GM21786 (cell line): Measurements from ENCODE around the gene DOCK2.

ENCODE experiments used
- ATAC-seq: cut with Tn5 transposase; IDR thresholded peaks from one replicate; pipeline ENCODE4 v1.9.1; 2021; ENCODE audit not compliant: unreplicated experiment

The DOCK2 gene

DNA sequence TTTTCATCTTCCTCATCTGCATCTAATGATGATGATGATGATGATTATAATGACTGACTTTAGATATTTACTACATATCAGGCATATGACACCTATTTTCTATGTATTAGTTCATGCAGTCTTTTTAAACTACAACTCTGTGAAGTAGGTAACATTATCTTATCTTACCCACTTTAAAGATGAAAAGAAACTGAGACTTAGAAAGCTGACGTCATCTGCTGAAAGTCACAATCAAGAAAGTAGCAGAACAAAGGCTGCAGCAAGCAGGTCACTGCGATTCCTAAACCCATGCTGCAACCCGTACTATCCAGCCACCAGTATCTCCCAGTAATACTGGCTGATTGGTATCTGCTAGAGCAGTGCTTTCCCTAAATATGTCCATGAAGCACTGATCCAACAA is 383.3 kb downstream of the DOCK2 start:
- ATAC-seq: no peak

DNA sequence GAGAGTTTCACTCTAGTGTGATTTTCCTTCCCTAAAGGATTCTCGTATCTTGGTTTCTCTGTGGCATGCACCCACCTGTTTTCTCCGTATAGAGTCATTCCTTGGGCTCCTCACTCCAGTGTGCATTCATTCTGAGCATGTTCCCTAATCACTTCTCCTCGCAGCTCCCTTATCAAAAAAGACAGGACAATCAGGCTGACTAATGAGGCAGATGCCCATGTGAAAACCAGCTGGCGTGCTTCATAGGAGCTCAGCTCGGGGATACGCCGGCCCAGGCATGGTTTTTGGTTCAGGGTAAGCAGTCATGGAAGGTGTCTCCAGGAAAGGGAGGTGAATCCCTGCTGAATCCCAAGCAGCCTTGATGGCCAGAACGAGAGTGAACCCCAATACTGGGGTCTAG is 384.4 kb downstream of the DOCK2 start:
- ATAC-seq: no peak

DNA sequence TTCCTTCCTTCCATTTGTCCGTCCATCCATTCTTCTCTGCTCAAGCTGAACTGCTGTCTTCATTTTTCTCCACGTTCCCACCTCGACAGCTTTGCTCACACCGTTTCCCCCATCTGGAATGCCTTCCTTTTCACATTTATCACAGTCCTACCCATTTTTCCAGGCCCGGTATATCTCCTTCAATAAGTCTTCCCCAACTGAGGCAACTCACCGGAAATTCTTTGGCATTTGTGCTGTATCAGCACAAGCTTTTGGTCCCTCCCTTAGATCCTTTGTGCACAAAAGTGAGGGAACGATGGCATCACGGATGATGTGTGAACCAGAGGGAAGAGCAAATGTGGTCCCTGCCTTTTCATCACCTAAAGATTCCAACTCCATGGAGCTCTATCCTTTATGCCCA is 388.8 kb downstream of the DOCK2 start:
- ATAC-seq: no peak

DNA sequence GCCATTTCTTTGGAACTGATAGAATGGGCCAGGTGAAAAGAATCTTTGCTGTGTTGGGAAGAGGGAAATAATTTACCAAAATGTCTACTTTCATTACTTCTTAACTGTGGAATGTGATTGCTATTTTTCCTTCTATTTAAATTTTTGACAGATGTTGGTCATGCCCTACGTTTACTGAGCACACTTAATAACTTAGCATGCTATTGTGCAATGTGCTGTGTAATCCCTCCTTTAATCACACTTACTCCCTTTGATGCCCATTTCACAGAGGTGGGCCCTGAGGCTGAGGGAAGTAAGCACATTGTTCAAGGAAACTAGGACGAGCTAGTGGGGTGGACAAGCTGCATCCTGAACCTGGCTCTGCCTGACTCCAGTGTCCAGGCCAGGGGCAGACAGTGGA is 391.0 kb downstream of the DOCK2 start:
- ATAC-seq: no peak

DNA sequence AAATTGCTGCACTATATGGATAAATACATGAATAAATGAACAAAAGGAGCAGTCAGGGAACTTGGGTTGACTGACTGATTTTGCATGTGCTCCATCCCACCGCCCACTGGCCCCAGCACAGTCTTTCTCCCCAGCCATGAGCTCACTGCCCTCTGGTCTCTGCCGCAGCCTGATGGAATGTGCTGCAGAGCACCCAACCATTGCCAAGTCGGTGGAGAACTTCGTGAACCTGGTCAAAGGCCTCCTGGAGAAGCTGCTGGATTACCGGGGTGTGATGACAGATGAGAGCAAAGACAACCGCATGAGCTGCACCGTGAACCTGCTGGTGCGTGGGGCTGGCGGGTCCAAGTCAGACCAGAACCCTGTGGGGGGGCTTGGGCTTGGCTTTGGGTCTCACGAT is 397.2 kb downstream of the DOCK2 start:
- no peak for ATAC-seq

DNA sequence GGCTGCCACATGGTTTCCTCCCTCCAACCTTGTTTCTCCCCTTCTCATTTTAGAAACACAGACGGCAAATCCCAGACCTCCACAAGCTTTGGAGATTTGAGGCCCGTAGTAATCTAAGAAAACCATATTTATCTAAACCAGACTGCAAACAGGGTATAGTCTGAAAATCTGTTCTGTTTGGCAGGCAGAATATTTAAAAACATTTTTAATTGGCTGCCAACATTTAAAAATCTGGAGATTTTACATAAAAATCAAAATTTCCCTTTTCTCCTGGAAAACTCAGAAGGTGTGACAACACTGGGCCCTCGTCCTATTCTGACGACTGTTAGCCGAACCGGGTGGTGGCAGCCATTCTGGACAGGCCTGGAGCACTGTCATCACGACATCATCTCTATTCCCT is 401.2 kb downstream of the DOCK2 start:
- no peak for ATAC-seq

DNA sequence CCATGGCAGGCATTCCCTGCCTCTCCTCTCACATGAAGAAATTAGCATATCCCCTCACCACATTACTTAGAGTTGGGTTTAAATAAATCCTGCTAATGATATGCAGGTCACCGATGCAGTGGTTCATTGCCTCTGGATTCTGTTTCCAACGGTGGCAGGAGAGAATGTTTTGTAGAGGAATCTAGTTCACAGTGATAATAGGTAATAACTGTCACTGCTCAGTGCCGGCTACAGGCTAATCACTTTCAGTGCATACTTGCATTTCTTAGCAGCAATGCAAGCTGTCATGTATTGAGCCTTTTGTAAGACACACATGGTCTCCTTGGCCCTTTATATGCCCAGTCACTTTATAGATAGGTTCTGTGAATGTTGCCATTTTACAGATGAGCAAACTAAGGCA is 402.8 kb downstream of the DOCK2 start:
- ATAC-seq: no peak

DNA sequence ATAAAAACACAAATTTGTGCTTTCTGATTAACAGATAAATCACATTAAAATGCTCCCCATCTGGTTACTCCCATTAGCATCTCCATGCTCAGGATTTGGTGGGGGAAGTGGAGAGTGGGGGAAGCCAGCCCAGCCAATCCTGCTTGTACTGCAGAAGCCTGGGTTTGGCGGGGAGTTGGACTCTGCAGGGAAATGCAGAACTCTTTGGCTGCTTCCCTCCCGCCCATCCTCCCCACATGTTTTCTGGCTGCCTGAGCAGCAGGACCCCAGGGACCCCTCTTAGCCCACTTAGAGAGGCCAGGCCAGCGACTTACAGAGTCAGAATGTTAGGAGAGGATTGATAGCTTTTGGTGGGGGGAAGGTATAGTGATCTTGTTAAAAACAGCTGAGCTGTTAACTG is 409.2 kb downstream of the DOCK2 start:
- no peak for ATAC-seq

DNA sequence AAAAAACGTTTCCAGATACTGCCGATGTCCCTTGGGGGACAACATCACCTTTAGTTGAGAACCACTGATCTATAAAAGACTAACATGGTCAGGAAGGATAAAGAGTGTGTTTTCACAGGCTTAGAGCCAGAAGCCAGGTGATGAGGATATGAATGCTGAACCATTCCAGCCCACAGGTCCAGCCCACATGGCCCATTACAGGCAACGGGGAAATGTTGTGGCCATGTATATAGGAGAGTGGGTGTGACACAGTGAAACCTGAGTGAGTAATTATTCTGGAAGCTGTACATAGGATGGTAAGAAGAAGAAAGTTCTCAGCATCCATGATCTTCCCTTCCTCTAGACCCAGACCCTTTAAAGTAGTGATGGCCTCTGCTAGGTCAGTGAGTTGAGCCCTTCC is 412.6 kb downstream of the DOCK2 start:
- no peak for ATAC-seq

DNA sequence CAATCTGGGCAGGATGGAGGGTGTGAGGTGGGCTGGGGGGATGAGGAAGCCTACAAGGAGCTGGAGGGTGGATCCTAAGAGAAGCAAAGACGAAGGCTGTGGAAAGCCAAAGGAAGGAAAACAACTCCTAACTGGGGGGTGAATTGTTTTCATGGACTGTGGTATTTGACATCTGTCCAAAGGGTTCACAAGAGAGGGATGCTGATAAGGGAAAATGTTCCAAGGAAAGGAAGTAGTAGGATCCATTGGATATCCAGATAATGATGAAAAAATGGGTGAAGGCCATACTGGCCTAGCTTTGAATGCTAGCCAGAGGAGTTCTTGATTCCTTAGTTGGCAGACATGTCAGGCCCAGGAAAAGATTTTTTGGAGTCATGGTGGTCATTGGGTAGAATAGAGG is 416.8 kb downstream of the DOCK2 start:
- no peak for ATAC-seq

DNA sequence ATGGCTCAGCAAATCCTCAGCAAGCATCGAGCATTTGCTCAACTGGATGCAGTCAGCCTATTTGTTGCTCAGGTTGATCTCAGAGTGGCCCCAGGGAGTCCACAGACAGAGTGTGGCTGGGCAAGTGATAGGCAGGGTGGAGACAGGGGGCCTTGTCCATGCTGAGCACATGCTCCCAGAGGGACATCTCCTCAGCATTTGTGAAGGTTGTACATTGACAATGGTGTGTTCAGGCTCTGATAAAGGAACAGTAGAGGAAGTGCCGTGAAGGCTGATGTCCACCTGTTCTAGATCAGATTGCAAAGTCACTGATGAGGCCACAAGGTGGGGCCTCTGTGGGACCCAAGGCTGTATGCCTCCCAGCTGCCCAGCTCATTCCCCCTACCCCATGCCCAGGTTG is 418.5 kb downstream of the DOCK2 start:
- ATAC-seq: no peak

DNA sequence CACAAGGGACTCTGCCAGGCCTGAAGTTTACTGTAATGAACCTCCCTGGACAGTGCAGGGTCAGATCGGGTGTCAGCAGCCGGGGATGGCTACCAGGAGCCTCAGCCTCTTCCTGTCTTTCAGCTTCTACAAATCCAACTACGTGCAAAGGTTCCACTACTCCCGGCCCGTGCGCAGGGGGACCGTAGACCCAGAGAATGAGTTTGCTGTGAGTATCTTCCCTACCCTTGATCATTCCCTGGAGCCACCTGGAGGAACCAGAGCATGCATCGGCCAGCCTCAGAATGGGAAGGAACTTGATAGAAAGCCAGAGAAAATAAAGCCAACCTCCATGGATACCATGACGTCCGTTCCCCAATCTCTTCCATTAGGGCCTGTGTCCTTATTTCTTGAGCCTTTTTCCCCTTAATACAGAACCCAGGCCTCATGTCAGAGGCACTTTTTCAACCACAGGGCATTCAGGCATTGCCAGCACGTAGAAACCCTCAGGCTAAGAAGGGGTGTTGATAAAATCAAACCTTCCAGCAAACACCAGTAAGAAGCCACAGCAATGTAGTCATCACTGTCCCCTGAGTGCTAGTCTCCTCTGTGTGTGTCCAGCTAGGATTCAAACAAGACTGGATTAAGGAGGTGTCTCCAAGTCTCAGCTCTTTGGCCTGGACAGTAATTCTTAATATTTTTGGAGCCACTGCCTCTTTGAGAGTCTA is 419.6 kb downstream of the DOCK2 start:
- no peak for ATAC-seq

DNA sequence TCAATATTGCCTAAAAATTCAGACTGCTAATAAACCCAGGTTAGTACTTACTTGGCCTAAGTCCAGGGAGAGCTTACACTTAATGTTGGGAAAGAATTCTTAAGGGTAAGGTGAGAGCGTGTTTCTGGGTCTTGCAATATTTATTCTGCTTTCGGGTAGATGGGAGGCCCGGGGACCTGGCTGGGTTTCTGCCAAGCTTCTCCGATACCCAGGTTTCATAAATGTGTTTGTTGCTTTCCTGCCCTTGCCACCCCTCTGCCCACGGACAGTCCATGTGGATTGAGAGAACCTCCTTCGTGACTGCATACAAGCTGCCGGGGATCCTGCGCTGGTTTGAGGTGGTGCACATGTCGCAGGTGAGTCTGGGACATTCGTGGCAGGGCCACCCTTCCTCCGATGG is 420.2 kb downstream of the DOCK2 start:
- ATAC-seq: no peak

DNA sequence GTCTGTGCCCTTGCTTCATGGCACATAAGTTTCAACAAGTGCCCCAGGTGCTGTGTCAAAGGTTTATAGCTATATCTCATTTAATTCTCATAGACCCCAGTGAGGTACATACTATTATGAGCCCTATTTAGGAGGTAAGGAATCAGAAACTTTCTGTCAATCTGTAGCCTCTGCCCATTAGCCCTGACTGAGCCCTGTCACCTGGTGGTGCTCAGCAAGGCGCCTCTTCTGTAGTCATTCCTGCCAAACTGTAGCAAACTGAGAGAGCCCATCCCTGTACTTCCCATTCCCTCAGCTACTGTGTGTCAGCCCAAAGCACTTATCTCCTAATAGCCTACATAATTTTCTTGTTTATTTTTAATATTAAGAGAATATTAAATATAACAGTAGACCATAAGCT is 422.1 kb downstream of the DOCK2 start:
- ATAC-seq: no peak

DNA sequence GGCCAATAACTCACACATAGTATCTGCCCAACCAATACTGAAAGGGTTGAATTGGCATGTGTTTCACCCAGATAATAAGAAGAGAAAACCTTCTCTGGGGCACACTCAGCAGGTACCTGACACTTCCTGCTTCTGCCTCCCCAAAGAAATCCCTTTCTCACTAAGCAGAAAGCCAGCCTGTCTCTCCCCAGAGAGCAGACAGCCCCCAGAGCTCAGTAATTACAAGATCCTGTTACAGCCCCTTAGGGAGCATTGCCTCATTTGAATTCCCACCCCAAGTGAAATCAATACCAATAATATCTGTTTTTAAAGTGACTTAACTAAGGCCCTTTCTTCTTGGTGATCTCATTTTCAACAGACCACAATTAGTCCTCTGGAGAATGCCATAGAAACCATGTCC is 430.1 kb downstream of the DOCK2 start:
- ATAC-seq: peak; percentile 55

DNA sequence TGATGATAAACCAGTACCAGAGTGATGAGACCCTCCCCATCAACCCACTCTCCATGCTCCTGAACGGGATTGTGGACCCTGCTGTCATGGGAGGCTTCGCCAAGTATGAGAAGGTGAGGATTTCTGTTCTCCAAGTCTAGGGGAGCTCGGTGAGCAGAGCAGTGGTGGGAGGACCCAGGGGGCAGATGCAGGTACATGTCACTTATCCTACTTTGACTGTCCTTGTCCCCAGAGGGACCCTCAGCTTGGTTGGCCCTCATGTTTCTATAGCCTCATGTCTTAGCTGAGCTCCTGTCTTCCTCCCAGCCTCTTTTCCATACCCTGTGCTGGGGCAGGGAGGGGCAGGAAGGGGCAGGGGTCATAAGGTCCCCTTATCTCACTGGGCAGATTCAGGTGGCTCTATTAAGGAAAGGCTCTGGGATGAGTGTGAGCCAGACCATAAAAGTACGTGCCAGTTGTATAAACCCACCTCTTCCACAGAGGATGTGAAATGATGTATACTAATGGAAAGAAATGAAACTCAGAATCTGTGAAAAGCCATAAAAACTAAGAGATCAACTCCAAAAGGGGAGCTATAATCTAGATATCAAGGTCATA is 430.6 kb downstream of the DOCK2 start:
- ATAC-seq: no peak

DNA sequence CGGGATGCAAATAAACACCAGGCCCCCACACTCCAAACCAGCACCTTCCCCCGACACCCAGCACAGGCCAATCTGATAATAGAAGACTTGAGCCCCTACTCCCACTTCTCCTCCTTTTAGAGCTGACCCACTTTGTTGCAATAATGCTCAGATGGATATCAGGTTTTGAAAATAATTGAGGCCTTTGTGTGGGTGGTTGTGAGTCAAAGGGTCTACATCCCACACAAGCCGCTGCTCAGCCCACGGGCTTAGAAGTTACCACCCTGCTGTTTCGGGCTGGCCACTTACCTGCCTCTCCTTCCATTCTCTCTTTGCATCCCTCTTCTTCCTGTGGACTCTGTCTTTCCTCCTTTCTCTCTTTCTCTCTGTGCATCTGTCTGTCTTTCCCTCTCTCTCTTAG is 432.4 kb downstream of the DOCK2 start:
- ATAC-seq: no peak

DNA sequence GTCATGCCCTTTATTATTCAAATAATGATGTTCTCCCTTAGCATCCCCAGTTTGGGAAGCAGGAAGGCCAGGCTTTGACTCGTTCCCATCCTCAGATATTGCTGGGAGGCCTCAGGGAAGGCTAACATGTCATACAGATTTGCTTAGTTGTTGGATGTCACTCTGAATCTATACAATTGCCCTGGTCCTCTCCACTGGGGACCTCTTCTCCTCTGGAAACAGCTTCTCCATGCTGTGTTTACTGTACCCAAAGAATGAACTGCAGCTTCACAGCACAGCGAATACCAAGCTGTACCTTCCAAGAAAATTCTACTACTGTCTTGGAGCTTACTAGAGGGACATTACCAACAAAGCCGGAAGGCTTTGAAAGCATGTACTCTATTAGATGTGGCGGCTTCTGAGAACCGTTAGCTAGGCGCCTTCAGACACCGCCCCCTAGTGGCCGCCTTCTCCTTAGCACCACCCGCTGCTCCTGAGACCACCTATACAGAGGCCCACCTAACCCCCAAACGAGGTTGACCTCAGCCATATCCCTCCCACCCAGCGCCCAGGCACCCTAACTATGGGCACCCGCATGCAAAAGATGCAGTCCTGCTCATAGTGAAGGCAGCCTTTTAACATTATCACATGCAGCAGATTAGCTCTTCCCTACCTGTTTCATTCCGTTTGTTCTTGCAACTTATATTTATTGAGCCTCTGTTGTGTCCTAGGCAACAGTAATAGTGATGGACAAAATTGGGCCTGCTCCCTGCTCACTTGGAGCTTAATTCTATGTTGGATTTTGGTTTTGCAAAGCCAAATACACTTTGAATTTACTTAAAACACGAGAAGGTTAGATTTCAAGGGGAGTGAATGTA is 433.7 kb downstream of the DOCK2 start:
- no peak for ATAC-seq

DNA sequence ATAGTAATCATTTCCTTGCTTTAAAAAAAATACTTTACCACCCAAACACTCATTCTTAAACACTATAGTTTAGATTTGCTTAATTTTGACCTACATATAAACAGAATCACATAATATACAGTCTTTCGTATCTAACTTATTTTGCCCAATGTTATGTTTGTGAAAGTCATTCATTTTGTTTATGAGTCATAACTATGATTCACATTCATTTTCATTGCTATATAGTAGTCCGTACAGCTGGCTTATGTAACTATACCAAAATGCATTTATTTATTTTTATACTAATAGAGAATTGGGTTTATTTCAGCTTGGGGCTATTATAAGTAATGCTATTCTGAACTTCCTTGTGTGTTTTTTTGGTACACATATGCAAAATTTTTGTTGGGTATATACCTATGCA is 434.7 kb downstream of the DOCK2 start:
- no peak for ATAC-seq

DNA sequence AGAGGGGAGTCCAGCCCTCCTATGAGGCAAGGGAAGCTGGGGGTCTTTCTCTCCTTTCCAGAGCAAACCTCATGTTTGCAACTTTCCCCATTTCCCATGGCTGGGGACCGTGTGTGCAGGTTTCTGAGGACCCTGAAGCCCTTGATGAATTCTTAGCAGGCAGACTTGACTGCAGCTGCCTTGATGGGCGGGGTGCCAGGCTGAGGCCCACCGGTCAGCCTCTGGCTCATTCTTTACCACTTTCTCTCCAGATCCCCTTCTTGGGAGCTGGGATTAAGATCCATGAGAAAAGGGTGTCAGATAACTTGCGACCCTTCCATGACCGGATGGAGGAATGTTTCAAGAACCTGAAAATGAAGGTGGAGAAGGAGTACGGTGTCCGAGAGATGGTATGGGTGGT is 438.6 kb downstream of the DOCK2 start:
- ATAC-seq: no peak

DNA sequence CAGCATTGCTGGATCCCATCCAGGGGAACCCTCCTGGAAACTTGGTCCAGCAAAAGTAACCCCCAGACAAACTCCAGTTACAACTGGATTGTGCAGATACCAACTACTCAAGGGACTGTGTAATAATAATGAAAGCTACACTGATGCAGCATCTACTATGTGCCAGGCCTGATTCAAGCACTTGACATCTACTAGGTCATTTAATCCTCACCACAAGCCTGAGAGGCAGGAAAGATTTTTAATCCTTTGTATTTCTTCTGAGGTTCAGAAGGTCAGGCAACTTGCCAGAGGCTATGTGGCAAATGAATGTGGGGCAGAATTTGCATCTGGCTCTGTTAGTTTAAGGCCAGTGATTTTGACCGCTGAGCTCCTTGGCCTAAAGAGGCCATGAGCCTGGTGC is 439.1 kb downstream of the DOCK2 start:
- ATAC-seq: no peak

DNA sequence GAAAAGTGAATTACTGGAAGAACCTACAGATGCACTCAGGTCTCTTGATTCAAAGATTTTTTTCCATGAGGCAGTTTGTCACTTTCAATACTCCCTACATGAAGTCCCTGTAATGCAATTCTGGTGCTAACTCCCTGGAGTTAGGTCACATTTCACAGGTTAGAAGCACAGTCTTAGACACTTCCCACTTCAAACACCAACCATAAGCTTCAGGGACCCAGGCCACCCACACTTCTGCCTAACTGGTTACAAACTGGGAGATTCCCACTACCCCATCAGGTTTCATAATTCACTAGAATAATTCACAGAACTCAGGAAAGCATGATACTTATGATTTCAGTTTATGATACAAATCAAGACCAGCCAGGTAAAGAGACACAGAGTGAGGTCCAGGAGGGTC is 439.7 kb downstream of the DOCK2 start:
- no peak for ATAC-seq
